HG03565 (cell line): Measurements from ENCODE around the gene SLC45A3.

Experiments used
- ATAC-seq: cut with Tn5 transposase; IDR thresholded peaks from one replicate; pipeline ENCODE4 v1.9.1; 2021; ENCODE audit warnings: mild to moderate bottlenecking, moderate library complexity; ENCODE audit not compliant: unreplicated experiment

SLC45A3 gene

DNA sequence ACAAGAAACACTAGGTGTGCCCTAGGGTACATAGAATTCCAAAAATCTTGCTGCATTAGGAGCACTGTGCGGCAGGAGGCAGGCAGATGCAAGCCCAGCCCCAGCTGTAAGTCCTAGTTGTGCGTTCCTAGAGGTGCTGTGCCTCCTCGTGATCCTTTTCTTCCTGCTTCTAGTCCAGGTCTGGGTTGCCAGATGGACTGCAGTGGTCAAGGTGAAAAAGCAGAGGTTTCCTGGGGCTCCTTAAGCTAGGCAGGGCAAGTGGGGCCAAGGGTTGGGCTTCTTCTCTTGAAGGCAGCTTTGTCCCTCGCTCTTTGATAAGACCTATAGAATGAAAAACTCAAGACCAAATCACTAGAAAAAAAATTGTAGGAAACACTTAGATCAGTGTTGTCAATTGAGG is 21.6 kb upstream of the SLC45A3 start:
- no peak for ATAC-seq

DNA sequence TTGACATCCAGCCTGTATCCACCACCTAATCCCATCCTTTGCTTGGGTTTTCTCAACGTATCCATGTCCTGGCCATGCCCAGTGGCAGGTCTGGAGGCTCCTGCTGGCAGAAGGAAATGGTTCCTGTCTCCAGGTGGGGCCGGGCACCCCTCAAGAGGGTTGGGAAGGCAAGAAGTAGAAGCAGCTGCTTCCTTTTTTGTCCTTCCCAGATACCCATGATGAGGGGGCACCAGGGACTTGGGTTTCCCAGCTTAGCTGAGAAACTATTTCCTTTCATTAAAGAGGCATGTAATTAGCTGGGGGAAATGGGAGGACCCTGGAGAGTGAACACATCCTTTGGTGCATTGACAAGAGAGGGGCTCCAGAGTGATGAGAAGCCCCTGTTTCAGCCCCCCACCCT is 21.1 kb upstream of the SLC45A3 start:
- ATAC-seq: no peak

- no peak for ATAC-seq
These were observed 20.6 kb upstream of the SLC45A3 start for GRCh38 chr1:205700865-205701401.

DNA sequence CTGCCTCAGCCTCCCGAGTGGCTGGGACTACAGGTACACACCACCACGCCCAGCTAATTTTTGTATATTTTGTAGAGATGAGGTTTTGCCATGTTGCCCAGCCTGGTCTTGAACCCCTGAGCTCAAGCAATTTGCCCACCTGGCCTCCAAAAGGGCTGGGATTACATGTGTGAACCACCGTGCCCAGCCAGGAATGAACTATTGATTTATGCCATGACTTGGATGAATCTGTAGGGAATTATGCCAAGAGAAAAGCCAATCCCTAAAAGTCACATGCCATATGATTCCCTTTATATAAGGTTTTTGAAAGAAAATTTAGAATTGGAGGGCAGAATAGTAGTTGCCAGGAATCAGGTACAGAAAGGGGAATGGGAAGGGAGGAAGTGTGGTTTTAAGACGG is 19.1 kb upstream of the SLC45A3 start:
- ATAC-seq: no peak

GRCh38 chr1:205698921-205699320 is 18.6 kb upstream of the SLC45A3 start:
- no peak for ATAC-seq

GRCh38 chr1:205693421-205693991 is 13.2 kb upstream of the SLC45A3 start:
- ATAC-seq: no peak

DNA sequence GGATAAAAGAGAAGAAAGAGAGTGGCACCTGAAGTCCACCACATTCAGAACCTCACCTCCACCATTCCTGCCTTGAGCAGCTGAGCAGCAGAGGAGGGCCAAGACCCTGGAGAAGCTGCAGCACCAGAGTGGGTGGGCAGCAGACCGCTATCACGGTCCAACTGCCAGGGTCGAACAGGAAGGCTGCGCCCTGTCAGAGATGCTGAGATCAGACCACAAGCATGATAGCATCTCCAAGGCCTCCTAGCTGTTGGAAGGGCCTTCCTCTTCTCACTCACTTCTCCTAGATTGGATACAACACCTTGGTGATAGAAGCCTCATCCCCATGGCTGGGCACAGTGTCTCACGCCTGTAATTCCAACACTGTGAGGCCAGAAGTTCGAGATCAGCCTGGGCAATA is 12.1 kb upstream of the SLC45A3 start:
- no peak for ATAC-seq

DNA sequence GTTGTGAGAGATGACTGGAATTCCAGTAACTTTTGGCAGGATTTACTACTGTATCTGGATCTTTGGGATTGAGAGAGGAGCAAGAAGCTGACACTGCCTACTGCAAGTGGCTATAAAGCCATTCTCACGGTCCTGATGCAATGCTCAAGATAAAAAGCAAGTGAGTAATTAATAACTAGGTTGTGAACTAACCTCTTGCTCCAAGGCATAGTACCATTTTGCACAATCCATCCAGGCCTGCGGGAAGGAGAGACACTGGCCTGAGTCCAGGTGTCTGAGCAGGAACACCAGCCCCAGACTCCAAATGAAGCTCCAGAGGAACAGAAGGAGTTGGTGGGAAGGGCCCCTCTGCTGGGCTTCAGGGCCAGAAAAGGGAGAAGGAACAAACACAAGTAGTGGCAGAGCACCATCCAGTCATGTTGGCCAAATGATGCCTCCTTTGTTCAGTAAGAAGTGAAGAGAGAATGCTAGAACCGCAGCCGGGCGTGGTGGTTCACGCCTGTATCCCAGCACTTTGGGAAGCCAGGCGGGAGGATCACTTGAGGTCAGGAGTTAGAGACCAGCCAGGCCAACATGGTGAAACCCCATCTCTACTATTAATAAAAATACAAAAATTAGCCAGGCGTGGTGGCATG is 9.9 kb upstream of the SLC45A3 start:
- no peak for ATAC-seq

DNA sequence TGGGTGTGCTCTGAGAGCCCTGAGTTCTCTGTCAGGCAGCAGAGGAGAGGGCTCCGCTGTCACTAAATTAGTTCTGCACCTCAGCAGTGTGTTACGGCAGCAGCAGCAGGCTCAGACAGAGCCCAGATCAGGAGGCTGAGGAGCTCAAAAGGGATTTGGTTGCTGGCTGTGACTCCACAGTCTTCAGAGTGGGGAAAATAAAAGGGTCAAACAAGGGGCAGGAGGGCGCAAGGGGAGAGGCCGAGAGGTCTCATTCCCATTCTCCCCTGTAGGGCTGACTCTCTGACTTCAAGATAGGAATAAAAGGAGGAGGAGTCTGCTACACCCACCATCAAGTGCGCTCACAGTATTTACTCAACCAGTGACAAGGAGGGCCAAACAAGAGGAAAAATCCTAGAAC is 9.2 kb upstream of the SLC45A3 start:
- ATAC-seq: no peak

- ATAC-seq: no peak
These were observed 8.1 kb upstream of the SLC45A3 start for GRCh38 chr1:205688171-205689080.

DNA sequence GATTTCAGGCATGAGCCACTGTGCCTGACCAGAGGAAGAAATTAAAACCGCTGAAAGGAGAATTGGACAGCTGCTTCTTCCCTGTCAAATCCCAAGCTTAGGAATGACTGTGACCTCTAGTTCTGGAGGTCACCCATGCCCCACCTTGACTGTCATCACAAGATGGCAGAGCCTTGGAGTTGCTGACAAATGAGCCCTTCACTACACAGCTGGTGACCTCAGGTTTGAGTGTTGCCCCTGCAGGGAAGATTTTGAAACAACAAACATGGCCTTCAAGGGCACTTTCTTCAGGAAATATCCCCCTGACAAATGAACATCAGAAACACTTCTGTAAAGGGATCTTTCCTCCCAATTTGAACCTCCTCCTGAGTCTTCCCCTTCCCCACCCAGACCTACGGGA is 6.9 kb upstream of the SLC45A3 start:
- ATAC-seq: no peak

DNA sequence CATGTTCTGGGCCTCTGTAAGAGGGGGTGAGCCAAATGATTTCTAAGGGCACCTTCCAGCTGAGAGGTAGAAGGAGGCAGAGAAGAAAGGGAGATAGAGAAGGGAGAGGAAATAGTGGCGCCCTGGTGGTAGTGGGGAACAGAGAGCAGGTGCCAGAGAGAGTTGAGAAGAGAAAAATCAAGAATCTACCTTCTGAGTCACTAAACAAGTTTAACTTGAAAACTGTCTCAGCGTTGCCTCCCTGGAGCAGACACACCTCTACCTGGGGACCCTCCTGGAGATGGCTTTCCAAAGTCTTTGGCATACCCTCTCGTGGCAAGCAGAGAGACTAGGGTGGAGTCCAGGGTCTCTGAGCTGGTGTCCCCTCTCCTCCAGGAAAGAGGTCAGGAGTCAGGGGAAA is 1.1 kb upstream of the SLC45A3 start:
- no peak for ATAC-seq

DNA sequence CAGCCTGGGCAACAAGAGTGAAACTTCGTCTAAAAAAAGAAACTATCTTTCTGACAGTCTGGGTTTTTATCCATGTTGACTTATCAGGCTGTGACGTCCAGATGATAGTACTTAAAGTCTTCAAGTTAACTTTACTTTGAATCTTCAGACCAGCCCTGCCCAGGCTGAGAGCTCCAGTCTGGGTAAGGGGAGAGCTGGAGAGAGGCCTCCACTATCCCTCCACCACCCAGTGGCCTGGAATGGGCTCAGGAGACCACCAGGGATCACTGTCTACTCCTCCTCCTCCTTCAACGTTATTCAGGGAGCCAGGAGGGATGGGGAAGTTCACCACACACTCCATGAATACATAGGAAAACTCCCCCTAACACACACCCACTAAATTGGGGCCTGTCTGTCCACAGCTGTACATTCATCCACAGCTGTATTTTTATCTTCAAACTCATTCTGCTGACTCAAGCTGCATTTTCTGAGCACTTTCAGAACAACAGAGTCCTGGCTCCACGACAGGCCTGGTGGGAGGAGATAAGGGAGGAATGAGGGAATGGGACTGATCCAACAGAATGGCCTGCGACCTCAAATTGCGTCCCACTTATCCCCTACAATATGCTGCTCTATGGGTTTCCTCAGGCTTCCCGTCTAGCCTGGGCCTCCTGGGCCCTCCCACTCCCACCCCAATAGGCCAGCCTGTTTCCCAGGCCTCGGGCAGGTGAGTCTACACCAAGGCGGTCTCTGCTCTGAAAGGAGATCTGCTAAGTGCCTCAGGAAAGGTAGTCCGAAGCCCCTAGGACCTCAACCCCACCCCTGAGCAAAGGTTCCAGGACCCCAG is 1.8 kb downstream of the SLC45A3 start:
- ATAC-seq: no peak

GRCh38 chr1:205677167-205677566 is 3.1 kb downstream of the SLC45A3 start:
- ATAC-seq: no peak

DNA sequence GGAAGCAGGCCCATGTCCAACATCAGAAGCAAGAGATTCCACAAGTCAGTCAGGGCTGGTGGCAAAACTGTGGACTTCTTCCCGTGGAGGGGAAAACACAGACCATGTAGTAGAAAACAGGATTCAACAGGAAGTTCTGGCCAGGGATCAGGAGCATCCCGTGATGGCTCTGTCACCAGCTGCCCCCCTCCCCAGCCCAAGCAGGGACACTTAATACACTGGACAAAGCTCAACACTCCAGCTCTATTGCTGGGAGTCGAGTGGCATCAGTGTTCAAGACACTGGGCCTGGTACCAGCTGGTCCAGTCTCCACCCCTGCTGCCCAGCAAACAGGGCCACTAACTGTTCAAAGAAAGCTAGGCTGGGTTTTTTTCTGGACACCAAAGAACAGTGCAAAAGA is 3.7 kb downstream of the SLC45A3 start:
- no peak for ATAC-seq

GRCh38 chr1:205676002-205676401 is 4.3 kb downstream of the SLC45A3 start:
- ATAC-seq: no peak

DNA sequence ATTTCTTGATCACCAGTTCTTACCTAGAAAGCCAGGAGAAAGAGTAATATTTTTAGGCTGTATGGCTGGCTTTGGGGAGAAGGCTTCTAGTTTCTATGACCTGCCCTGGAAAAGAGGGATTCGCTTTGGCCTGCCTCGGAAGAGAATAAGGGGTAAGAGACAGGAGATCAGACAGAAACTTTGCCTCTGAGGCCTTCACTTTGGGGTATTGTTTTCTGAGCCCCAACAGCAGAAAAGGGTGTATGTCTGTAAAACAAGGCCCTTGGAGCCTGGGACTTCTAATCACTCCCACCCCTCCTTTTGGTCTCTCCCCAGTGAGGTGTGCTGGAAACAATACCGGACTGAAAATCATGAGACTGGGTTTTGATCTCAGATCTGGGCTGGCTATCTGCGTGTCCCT is 5.1 kb downstream of the SLC45A3 start:
- ATAC-seq: no peak

- ATAC-seq: no peak
These were observed 7.3 kb downstream of the SLC45A3 start for GRCh38 chr1:205672970-205673369.

GRCh38 chr1:205672395-205672889 is 7.9 kb downstream of the SLC45A3 start:
- no peak for ATAC-seq

GRCh38 chr1:205670611-205671430 is 9.5 kb downstream of the SLC45A3 start:
- no peak for ATAC-seq
